IMR-90 (cell line): ENCODE results near the gene EMX1. TPM values are rescaled to one million over a fixed set of nuclear protein-coding genes. Genes with fewer than 3 reads are reported as not detected.

Experiments used
- ATAC-seq: fragments of 200-7000 bp; cut with Tn5 transposase; 2 replicates; pipeline ENCODE4 v1.9.1; 2020; ENCODE audit warnings: low read depth, mild to moderate bottlenecking, moderate library complexity
- BruUV-seq: library from RNA; stranded (reverse); fragments of 400-500 nt; replicated peaks from 2 replicates; lab custom pipeline; 2021; lab: Mats Ljungman, UMichigan
- CTCF ChIA-PET: fragments of 300-600 bp; formaldehyde crosslinking; extraction: SDS; loops from one replicate; lab custom pipeline; 2021; ENCODE audit warnings: antibody characterized with exemption; lab: Yijun Ruan, JAX
- POLR2A ChIA-PET: fragments of 300-600 bp; sonication (Branson Sonifier 250); formaldehyde crosslinking; loops from one replicate; lab custom pipeline; 2022; ENCODE audit warnings: antibody characterized with exemption; ENCODE audit not compliant: unreplicated experiment; lab: Charles Lee
- DNase-seq: peaks from one replicate; pipeline ENCODE4 v3.0.0; 2013
- H2AFZ ChIP-seq: replicated peaks from 2 replicates; pipeline ENCODE3; 2013; ENCODE audit warnings: low read length, mild to moderate bottlenecking; ENCODE audit not compliant: poor library complexity
- H2AK5ac ChIP-seq: 2 replicates; pipeline ENCODE4 v1.6.1; 2013; ENCODE audit warnings: low read depth, low read length, inconsistent platforms
- H2AK9ac ChIP-seq: replicated peaks from 2 replicates; pipeline ENCODE3; 2013; ENCODE audit warnings: mild to moderate bottlenecking, low read depth, low read length, moderate library complexity; ENCODE audit not compliant: poor library complexity
- H2BK120ac ChIP-seq: 2 replicates; pipeline ENCODE4 v1.6.1; 2013; ENCODE audit warnings: low read depth, low read length, inconsistent platforms
- H2BK15ac ChIP-seq: 3 replicates; pipeline ENCODE4 v1.6.1; 2013; ENCODE audit warnings: low read depth, low read length, inconsistent platforms
- H2BK20ac ChIP-seq: 2 replicates; pipeline ENCODE4 v1.6.1; 2013; ENCODE audit warnings: low read depth, mild to moderate bottlenecking, inconsistent platforms, low read length, moderate library complexity
- H2BK5ac ChIP-seq: 2 replicates; pipeline ENCODE4 v1.6.1; 2013; ENCODE audit warnings: mild to moderate bottlenecking, low read depth, low read length, inconsistent platforms; ENCODE audit not compliant: poor library complexity, severe bottlenecking
- H3K14ac ChIP-seq: replicated peaks from 2 replicates; pipeline ENCODE4 v1.6.1; 2013; ENCODE audit warnings: low read depth, low read length, inconsistent platforms
- H3K18ac ChIP-seq: 2 replicates; pipeline ENCODE4 v1.6.1; 2013; ENCODE audit warnings: low read depth, low read length, control low read depth
- H3K23ac ChIP-seq: 2 replicates; pipeline ENCODE4 v1.6.1; 2013; ENCODE audit warnings: low read depth, low read length, inconsistent platforms
- H3K27ac ChIP-seq: 2 replicates; pipeline ENCODE4 v1.5.1; 2013; ENCODE audit warnings: mild to moderate bottlenecking, control low read depth, low read length; ENCODE audit not compliant: insufficient read depth
- H3K27me3 ChIP-seq: 2 replicates; pipeline ENCODE4 v1.6.1; 2013; ENCODE audit warnings: low read length; ENCODE audit not compliant: control insufficient read depth, insufficient read depth
- H3K36me3 ChIP-seq: 2 replicates; pipeline ENCODE4 v1.6.1; 2013; ENCODE audit warnings: low read length, mixed read lengths; ENCODE audit not compliant: control insufficient read depth, insufficient read depth
- H3K4ac ChIP-seq: 2 replicates; pipeline ENCODE4 v1.6.1; 2013; ENCODE audit warnings: low read depth, low read length, inconsistent platforms
- H3K4me1 ChIP-seq: 2 replicates; pipeline ENCODE4 v1.6.1; 2013; ENCODE audit warnings: low read length, mixed read lengths; ENCODE audit not compliant: control insufficient read depth, insufficient read depth
- H3K4me2 ChIP-seq: 2 replicates; pipeline ENCODE4 v1.6.1; 2013; ENCODE audit warnings: low read depth, mild to moderate bottlenecking, control low read depth, low read length, moderate library complexity
- H3K4me3 ChIP-seq: 2 replicates; pipeline ENCODE4 v1.5.1; 2013; ENCODE audit warnings: low read depth, mild to moderate bottlenecking, control low read depth, low read length, moderate library complexity; ENCODE audit not compliant: insufficient read depth
- H3K56ac ChIP-seq: 2 replicates; pipeline ENCODE4 v1.6.1; 2013; ENCODE audit warnings: low read length, inconsistent platforms; ENCODE audit not compliant: insufficient read depth; ENCODE audit errors: extremely low read depth
- H3K79me1 ChIP-seq, 2 experiments: 2 replicates each; pipeline ENCODE4 v1.6.1; 2013; ENCODE audit warnings: low read length in 2 of 2, inconsistent platforms in 1 of 2, low read depth in 1 of 2
- H3K9ac ChIP-seq: 2 replicates; pipeline ENCODE4 v1.6.1; 2013; ENCODE audit warnings: low read depth, low read length, control low read depth
- H3K9me1 ChIP-seq: 2 replicates; pipeline ENCODE4 v1.6.1; 2013; ENCODE audit warnings: low read length, inconsistent platforms; ENCODE audit not compliant: insufficient read depth
- H3K9me3 ChIP-seq: 2 replicates; pipeline ENCODE4 v1.6.1; 2013; ENCODE audit warnings: low read length; ENCODE audit not compliant: control insufficient read depth, insufficient read depth
- H4K20me1 ChIP-seq: 2 replicates; pipeline ENCODE4 v1.6.1; 2013; ENCODE audit warnings: low read length, inconsistent platforms; ENCODE audit not compliant: insufficient read depth
- H4K5ac ChIP-seq: 2 replicates; pipeline ENCODE4 v1.6.1; 2013; ENCODE audit warnings: mild to moderate bottlenecking, low read depth, low read length, control low read depth
- H4K8ac ChIP-seq, 2 experiments: 2 replicates each; pipeline ENCODE4 v1.6.1; 2013; ENCODE audit warnings: low read depth in 2 of 2, low read length in 2 of 2, control low read depth in 1 of 2, inconsistent platforms in 1 of 2
- H4K91ac ChIP-seq: 2 replicates; pipeline ENCODE4 v1.6.1; 2013; ENCODE audit warnings: low read depth, low read length, inconsistent platforms; ENCODE audit not compliant: insufficient read depth
- CEBPB ChIP-seq: IDR thresholded peaks from 2 replicates; pipeline ENCODE4 v1.6.1; 2012; ENCODE audit warnings: low read depth, low read length, improper control_type of control experiment
- MXI1 ChIP-seq: IDR thresholded peaks from 2 replicates; pipeline ENCODE4 v1.6.1; 2012; ENCODE audit warnings: low read depth, mild to moderate bottlenecking, low read length, moderate library complexity, borderline replicate concordance
- POLR2A ChIP-seq: IDR thresholded peaks from 2 replicates; pipeline ENCODE4 v1.6.1; 2012; ENCODE audit warnings: mild to moderate bottlenecking, low read depth, low read length
- RCOR1 ChIP-seq: IDR thresholded peaks from 2 replicates; pipeline ENCODE4 v1.6.1; 2012; ENCODE audit warnings: mild to moderate bottlenecking, low read length, improper control_type of control experiment; ENCODE audit not compliant: insufficient replicate concordance
- SMC3 ChIP-seq: fragments of 150-350 bp; IDR thresholded peaks from 2 replicates; pipeline ENCODE4 v1.6.1; 2016; ENCODE audit warnings: low read depth, mild to moderate bottlenecking, antibody characterized with exemption, low read length, moderate library complexity
- WGBS, 2 experiments: methylation state at CpG; one replicate each; pipeline versions ENCODE4 v1.1.5 to v1.1.7; 2013; ENCODE audit warnings: missing lambda C conversion rate in 2 of 2; ENCODE audit not compliant: insufficient read length in 1 of 2; ENCODE audit errors: extremely low coverage in 2 of 2; 5-methylcytosine and 5-hydroxymethylcytosine counted together
- dilution Hi-C: fragments of 300-500 bp; cut with HindIII; formaldehyde crosslinking; loops from one replicate; pipeline ENCODE4 v1.14.3; 2018; ENCODE audit warnings: low sequenced_read_pairs; ENCODE audit not compliant: unreplicated experiment
- in situ Hi-C: fragments of 300-500 bp; cut with MboI; formaldehyde crosslinking; loops from 3 replicates; pipeline ENCODE4 v1.14.3; 2019; ENCODE audit warnings: low sequenced_read_pairs, inconsistent platforms, mixed read lengths
- intact Hi-C: fragments of 100-400 bp; cut with micrococcal nuclease; formaldehyde crosslinking; loops from 2 replicates; pipeline ENCODE4 v1.10.0; 2022
- polyA plus RNA-seq, 3 experiments: library from polyadenylated mRNA; depleted of rRNA; stranded (reverse); fragments of >200 nt; gene quantifications; 2 replicates each; pipeline ENCODE4 v1.2.3, GENCODE V29; 2012; ENCODE audit warnings: low replicate concordance in 1 of 3
- total RNA-seq: library from RNA; depleted of rRNA; stranded (reverse); fragments of >200 nt; gene quantifications from 2 replicates; pipeline ENCODE4 v1.2.3, GENCODE V29; 2012
- TF ChIP-seq, protein P1 (sequence below): conservative IDR thresholded peaks from 2 replicates; pipeline ENCODE4 v1.5.1; 2012; ENCODE audit warnings: mild to moderate bottlenecking, low read depth, low read length, improper control_type of control experiment

The EMX1 gene
- total and polyA plus RNA-seq, 2 of the 4 experiments (the other 2 are of a cell fraction): not detected

- H2BK15ac ChIP-seq: no peak overlapping the region
- H3K4me1 ChIP-seq: no peaks in the 10 kb centered on the region
- no peak overlapping the region for H3K4me2 ChIP-seq
- in situ Hi-C loops (no loop called here), dilution Hi-C loops (no loop called here), intact Hi-C loops (no loop called here)
- ChIA-PET POLR2A (no interaction called here), CTCF (no interaction called here)
- WGBS, 2 experiments: 93% methylated on average over 4 of the region's 8 CpGs; no CpG with 5 or more reads in 1 of the 2 experiments
- H4K91ac ChIP-seq: no peak overlapping the region
- no peak overlapping the region for H2BK120ac ChIP-seq
- no peak overlapping the region for H2AFZ ChIP-seq
- H4K5ac ChIP-seq: no peak overlapping the region
- H3K4me3 ChIP-seq: no peak overlapping the region
- no peak overlapping the region for H3K9ac ChIP-seq
- no peak for DNase-seq
- no peaks in the 10 kb centered on the region for H3K27me3 ChIP-seq
- no peak overlapping the region for H2AK5ac ChIP-seq
- TF ChIP-seq SMC3: no peak
- TF ChIP-seq, protein P1, sequence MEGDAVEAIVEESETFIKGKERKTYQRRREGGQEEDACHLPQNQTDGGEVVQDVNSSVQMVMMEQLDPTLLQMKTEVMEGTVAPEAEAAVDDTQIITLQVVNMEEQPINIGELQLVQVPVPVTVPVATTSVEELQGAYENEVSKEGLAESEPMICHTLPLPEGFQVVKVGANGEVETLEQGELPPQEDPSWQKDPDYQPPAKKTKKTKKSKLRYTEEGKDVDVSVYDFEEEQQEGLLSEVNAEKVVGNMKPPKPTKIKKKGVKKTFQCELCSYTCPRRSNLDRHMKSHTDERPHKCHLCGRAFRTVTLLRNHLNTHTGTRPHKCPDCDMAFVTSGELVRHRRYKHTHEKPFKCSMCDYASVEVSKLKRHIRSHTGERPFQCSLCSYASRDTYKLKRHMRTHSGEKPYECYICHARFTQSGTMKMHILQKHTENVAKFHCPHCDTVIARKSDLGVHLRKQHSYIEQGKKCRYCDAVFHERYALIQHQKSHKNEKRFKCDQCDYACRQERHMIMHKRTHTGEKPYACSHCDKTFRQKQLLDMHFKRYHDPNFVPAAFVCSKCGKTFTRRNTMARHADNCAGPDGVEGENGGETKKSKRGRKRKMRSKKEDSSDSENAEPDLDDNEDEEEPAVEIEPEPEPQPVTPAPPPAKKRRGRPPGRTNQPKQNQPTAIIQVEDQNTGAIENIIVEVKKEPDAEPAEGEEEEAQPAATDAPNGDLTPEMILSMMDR: no peak
- no peak for TF ChIP-seq CEBPB
- no peak for TF ChIP-seq MXI1
- no peak for TF ChIP-seq RCOR1
- no peak for TF ChIP-seq POLR2A
- peaks cover 7% of the 10 kb centered on the region; the same call in 1 of the 2 replicates for H3K9me1 ChIP-seq
- H4K8ac ChIP-seq: no peak overlapping the region
- no TSS peak for BruUV-seq
- no peak overlapping the region for H3K27ac ChIP-seq
- no peak overlapping the region for H2AK9ac ChIP-seq
- H2BK5ac ChIP-seq: no peak overlapping the region
- H3K56ac ChIP-seq: no peak overlapping the region
- no peaks in the 10 kb centered on the region for H3K79me1 ChIP-seq
- H3K9me3 ChIP-seq: no peaks in the 10 kb centered on the region
- H2BK20ac ChIP-seq: no peak overlapping the region
- no peak for ATAC-seq
- no peak overlapping the region for H3K14ac ChIP-seq
- H3K36me3 ChIP-seq: 0 out of 2 replicates have a peak, but pooled peaks cover 3% of the 10 kb centered on the region
- no peaks in the 10 kb centered on the region for H4K20me1 ChIP-seq
- H3K4ac ChIP-seq: no peak overlapping the region
- no peak overlapping the region for H3K23ac ChIP-seq
- H3K18ac ChIP-seq: no peak overlapping the region
Observed at GRCh38 chr2:72968286-72968685, 51.0 kb downstream of the EMX1 start.
